ENCODE measurements around the gene TNFAIP8L1.
"Not testable (repeated sequence)": the region's sequence is repeated elsewhere in the genome, so short reads cannot be mapped to it uniquely, and the experiment has no call there.

TNFAIP8L1 gene

GRCh38 chr19:4678881-4679790 lies 39.8 kb downstream of the TNFAIP8L1 start:
- DNase-seq (ENCODE audit: low read depth in 2 of 2) = no peak

- DNase-seq (ENCODE audit: low read depth in 2 of 2) = not testable (repeated sequence)
Observed at GRCh38 chr19:4680021-4680420, 40.7 kb downstream of the TNFAIP8L1 start.

GRCh38 chr19:4682417-4683200 lies 43.3 kb downstream of the TNFAIP8L1 start:
- DNase-seq (ENCODE audit: low read depth in 2 of 2) = no peak

- no peak for DNase-seq (ENCODE audit: low read depth in 2 of 2)
Observed at GRCh38 chr19:4684312-4685095, 45.2 kb downstream of the TNFAIP8L1 start.

- DNase-seq (ENCODE audit: low read depth in 2 of 2) = no peak
Observed at GRCh38 chr19:4686700-4687099, 47.4 kb downstream of the TNFAIP8L1 start.

GRCh38 chr19:4687396-4687795 lies 48.1 kb downstream of the TNFAIP8L1 start:
- no peak for DNase-seq (ENCODE audit: low read depth in 2 of 2)

GRCh38 chr19:4688587-4688986 lies 49.3 kb downstream of the TNFAIP8L1 start:
- no peak for DNase-seq (ENCODE audit: low read depth in 2 of 2)

- DNase-seq (ENCODE audit: low read depth in 2 of 2) = no peak
Observed at GRCh38 chr19:4689403-4689802, 50.1 kb downstream of the TNFAIP8L1 start.

GRCh38 chr19:4690361-4690760 lies 51.0 kb downstream of the TNFAIP8L1 start:
- no peak for DNase-seq (ENCODE audit: low read depth in 2 of 2)

- DNase-seq (ENCODE audit: low read depth in 2 of 2) = no peak
Observed at GRCh38 chr19:4691373-4691772, 52.1 kb downstream of the TNFAIP8L1 start.

- DNase-seq (ENCODE audit: low read depth in 2 of 2) = no peak
Observed at GRCh38 chr19:4692251-4693077, 53.1 kb downstream of the TNFAIP8L1 start.

- DNase-seq (ENCODE audit: low read depth in 2 of 2) = no peak
Observed at GRCh38 chr19:4693078-4693350, 53.7 kb downstream of the TNFAIP8L1 start.

- no peak for DNase-seq (ENCODE audit: low read depth in 2 of 2)
Observed at GRCh38 chr19:4693471-4694121, 54.3 kb downstream of the TNFAIP8L1 start.

- DNase-seq (ENCODE audit: low read depth in 2 of 2) = peak; percentile 44 to 47
Observed at GRCh38 chr19:4694211-4694987, 55.1 kb downstream of the TNFAIP8L1 start.

- no peak for DNase-seq (ENCODE audit: low read depth in 2 of 2)
Observed at GRCh38 chr19:4695224-4695731, 56.0 kb downstream of the TNFAIP8L1 start.

- DNase-seq (ENCODE audit: low read depth in 2 of 2) = no peak
Observed at GRCh38 chr19:4697304-4697703, 58.0 kb downstream of the TNFAIP8L1 start.

- DNase-seq (ENCODE audit: low read depth in 2 of 2) = no peak
Observed at GRCh38 chr19:4699826-4700692, 60.7 kb downstream of the TNFAIP8L1 start.

- DNase-seq (ENCODE audit: low read depth in 2 of 2) = no peak
Observed at GRCh38 chr19:4700693-4700970, 61.3 kb downstream of the TNFAIP8L1 start.

GRCh38 chr19:4701557-4701956 lies 62.2 kb downstream of the TNFAIP8L1 start:
- DNase-seq (ENCODE audit: low read depth in 2 of 2) = no peak
